SW 1271 (cell line): ENCODE data around the gene GABRD.
"Not testable (repeated sequence)": the region's sequence is repeated elsewhere in the genome, so short reads cannot be mapped to it uniquely, and the experiment has no call there.

Experiments
- DNase-seq, 2 experiments: peaks; one replicate each; lab custom pipeline; 2025; lab: John Stamatoyannopoulos, UW

GABRD gene, protein sequence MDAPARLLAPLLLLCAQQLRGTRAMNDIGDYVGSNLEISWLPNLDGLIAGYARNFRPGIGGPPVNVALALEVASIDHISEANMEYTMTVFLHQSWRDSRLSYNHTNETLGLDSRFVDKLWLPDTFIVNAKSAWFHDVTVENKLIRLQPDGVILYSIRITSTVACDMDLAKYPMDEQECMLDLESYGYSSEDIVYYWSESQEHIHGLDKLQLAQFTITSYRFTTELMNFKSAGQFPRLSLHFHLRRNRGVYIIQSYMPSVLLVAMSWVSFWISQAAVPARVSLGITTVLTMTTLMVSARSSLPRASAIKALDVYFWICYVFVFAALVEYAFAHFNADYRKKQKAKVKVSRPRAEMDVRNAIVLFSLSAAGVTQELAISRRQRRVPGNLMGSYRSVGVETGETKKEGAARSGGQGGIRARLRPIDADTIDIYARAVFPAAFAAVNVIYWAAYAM

GRCh38 chr1:2019172-2019543, at the start of gene GABRD:
Gene GABRD (plus strand): TSS chr1:2019345. CDS start chr1:2019424, 79 bp downstream.
- DNase-seq, result no peak

DNA sequence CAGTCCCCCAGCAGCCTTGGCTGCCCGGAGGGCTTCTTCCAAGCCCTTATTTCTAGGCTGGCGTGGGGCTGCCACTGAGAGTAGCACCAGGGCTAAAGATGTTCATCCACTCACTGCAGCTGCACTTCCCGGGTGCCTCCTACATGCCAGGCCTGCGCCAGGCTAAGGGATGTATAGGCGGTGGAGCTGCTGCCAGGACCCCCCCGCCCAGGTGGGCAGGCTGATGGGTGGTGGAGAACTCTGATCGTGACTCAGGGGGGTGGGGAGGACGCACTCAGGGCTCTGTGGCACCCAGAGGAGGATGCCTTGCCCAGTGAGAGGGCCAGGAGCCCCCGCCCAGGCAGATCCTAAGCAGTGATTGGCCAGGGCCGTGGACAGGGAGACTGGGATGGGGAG, 49.6 kb upstream of the GABRD start:
- DNase-seq, result no peak

DNA sequence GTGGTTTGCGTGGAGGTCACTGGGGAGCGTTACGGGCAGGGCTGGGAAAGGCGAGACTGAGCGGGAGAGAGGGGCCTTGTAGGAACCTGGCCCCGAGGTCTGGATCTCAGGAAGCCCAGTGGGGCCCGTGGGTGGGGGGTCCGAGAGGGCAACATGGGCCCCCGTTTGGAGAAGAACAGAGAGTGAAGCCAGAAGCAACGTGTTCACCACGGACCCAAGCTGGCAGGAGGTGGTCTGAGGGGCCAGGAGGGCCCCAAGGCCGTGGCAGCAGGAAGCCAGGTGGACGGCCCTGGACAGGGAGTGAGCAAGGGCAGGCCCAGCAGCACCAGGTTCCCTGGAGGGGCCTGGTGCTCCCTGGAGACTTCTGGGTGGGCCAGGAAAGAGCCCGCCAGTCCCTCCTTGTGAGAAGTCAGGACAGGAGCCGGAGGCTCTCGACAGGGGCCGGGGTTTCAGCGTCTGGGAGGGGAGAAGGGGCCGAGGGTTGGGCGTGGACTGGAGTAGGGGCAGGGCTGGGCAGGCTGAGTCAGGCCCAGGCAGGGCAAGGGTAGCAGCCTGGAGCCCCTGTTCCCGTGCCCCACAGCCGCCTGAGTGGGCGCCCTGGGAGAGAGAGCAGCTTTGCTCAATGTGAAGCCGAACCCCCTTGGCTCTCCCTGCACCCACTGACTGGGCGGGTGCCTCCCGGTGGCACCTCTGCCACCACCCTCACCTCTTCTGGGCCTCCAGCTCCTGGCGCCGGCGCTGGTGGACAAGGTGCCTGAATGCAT, 49.0 kb upstream of the GABRD start:
- no peak for DNase-seq

- DNase-seq, result no peak
Observed at GRCh38 chr1:1971017-1971416, 48.1 kb upstream of the GABRD start.

DNA sequence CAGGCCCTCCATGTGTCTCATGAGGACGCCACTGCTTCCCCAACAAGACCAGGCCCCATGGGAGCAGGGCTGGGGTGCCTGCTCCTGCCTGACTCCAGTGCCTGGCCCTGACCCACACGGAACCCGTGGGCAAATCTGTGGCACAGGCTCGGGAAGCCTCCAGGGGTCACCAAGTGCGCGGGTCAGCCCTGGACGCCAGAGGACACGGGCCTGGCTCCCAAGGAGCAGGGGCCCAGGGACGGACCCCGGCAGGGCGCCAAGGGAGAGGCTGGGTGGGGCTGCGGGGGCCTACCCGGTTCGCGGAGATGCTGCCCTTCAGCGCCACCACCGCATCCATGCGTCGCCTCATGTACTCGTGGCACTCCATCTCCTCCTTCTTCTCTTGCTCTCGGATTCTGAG, 47.5 kb upstream of the GABRD start:
- DNase-seq, result no peak

- no peak for DNase-seq
Observed at GRCh38 chr1:1972976-1973715, 46.0 kb upstream of the GABRD start.

DNA sequence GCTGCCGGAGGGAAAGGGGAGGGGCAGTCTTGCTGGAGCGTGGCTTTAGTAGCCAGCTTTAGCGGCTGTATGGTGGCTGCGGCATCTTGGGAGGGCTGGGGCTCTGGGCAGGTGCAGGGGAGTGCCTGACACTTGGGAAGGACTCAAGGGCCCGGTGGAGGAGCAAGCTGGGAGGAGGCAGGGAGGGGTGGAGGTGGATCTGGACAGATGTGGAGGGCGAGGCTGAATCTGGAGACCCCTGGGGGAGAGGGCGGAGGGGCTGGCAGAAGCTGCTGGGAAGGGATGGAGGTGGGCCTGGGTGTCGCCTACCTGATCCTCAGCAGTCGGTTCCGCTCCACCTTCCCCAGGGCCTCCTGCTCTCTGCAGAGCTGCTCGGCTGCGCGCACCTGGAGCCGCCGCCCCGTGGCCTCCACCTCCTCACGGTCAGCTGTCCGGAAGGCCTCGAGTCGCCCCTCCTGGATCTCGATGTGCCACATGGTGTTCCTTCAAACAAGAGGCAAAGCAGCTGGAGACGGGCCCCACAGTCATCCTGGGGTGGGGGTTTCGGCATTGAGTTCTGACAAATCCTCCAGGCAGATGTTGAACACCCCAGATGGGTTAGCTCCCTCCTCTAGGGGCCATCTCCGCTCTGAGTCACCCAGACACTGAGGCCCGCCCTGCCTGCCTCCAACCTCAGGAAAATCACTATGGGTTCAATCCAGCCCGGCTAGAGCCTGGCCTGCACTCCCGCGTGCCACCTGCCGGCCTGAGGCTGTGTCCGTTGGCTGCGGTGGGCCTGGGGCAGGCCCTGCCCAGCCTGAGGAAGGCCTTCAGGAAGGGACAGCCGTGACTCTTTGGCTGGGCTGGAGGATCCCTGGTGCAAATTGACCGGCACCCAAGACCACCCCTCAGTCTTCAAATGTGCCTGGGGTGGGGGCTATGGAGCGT, 45.2 kb upstream of the GABRD start:
- no peak for DNase-seq

DNA sequence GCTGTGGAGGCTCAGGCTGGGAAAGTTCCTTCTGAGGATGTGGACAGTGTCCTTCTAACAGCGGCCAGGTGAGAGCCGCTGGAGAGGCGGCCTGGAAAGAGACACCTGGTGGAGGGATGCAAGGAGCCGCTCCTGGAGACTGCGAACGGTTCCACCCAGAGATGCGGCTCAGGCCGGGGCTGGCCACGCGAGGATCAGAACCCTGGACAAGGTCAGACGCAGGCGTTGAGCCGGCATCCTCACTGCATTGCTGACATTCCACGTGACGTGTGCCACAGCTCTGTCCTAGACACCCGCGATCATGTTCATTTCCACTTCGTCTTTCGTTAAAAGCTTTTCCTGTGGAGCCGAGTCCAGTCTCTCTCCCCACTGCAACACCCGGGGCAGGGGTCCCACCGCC, 44.3 kb upstream of the GABRD start:
- DNase-seq, result no peak

GRCh38 chr1:1975535-1975934, 43.6 kb upstream of the GABRD start:
- DNase-seq, result no peak

- DNase-seq, result no peak
Observed at GRCh38 chr1:1976031-1976430, 43.1 kb upstream of the GABRD start.

- DNase-seq, result no peak
Observed at GRCh38 chr1:1978108-1978507, 41.0 kb upstream of the GABRD start.

GRCh38 chr1:1978690-1979481, 40.3 kb upstream of the GABRD start:
- not testable (repeated sequence) for DNase-seq

- DNase-seq, result no peak
Observed at GRCh38 chr1:1979482-1980165, 39.5 kb upstream of the GABRD start.

DNA sequence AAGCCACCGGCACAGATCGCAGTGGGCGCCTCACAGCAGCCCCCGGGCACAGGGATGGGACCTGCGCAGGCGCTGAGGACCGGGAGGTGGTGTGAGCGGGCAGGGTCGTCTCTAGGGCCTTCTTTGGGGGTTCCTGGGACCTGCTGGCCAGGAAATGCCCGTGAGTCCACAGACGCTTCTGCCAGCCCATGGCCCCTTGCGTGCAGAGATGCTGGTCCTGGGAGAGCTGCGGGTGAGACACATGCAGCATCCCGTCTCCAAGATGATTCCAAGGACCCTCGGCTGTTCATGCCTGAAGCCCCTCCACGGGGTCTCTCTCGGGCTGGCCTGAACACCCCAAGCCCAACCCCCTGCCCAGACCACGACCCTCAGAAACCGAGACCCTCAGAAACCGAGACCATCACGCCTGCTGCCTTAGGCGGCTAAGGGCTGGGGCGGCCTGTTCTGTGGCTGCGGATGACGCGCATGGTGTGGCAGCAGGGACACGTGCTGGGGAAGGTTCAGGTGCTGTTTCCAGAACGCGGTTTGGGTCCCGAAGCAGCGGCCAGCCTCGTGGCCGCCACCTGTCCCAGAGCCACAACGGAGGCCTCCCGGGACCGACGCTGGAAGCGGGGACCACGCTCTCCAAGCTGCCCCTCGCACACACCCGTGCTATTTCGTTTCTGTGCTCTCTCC, 38.5 kb upstream of the GABRD start:
- DNase-seq, result no peak

DNA sequence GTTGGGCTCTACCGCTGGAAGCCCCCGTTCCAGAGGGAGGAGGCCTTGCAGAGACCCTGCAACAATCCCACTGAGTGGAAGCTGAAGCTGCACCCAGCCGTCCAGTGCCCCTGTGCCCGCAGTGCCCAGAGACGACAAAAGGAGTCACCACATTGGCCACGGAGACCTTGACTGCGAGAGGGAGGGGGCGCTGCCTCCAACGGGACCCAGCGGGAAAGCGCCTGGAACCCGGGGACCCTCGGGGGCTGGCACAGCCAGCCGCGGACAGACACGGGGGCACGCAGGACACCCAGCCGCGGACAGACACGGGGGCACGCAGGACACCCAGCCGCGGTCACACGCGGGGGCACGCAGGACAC, 38.0 kb upstream of the GABRD start:
- no peak for DNase-seq

DNA sequence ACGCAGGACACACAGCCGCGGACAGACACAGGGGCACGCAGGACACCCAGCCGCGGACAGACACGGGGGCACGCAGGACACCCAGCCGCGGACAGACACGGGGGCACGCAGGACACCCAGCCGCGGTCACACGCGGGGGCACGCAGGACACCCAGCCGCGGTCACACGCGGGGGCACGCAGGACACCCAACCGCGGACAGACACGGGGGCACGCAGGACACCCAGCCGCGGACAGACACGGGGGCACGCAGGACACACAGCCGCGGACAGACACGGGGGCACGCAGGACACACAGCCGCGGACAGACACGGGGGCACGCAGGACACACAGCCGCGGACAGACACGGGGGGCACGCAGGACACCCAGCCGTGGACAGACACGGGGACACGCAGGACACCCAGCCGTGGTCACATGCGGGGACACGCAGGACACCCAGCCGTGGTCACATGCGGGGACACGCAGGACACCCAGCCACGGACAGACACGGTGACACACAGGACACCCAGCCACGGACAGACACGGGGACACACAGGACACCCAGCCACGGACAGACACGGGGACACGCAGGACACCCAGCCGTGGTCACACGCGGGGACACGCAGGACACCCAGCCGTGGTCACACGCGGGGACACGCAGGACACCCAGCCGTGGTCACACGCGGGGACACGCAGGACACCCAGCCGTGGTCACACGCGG, 37.4 kb upstream of the GABRD start:
- not testable (repeated sequence) for DNase-seq

- no peak for DNase-seq
Observed at GRCh38 chr1:1982379-1983232, 36.5 kb upstream of the GABRD start.

DNA sequence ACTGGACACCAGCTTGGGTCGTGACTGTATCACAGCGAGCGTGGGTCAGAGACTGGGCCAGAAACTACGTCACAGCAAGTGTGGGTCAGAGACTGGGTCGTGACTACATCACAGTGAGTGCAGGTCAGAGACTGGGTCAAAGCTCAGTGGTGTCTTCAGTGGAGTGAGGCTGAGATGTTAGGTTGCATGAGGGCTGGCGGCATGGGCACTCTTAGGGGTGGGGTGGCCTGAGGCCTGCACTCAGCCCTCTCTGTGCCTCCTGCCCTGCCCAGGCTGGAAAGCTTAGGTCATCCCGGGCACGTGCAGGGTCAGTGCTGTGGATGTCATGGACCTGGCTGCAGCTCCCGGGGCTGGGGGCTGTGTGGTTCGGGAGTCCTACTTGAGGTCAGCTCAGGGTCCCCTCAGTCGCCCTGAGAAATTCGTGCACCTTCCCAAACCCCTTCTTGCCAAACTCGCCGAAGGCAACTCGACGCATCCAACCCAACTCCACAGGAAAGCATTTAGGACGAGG, 34.5 kb upstream of the GABRD start:
- DNase-seq, result no peak
